ENCODE measurements around the gene FHL2. TPM values are rescaled to one million over a fixed set of nuclear protein-coding genes. Genes with fewer than 3 reads are reported as not detected.

Gene FHL2
- total RNA-seq, 6 experiments from 2014 or later = 4.2 to 36.6 (median 12.0) TPM

GRCh38 chr2:105431367-105432043, 32.7 kb upstream of the FHL2 start:
- no peaks in the 10 kb centered on the region for H3K36me3 ChIP-seq
- peak overlapping the region in 1 of 3 donors; percentile 46 for H3K27ac ChIP-seq
- ATAC-seq = peak; percentile 44 to 76 (median 59)
- WGBS (ENCODE audit: insufficient coverage, low coverage, low lambda C conversion rate, missing lambda C conversion rate) = 40% methylated on average over 4 of the region's 4 CpGs
- H3K4me1 ChIP-seq = peaks cover 0 to 11% (median 0%) of the 10 kb centered on the region in 4 donors
- H3K9me3 ChIP-seq = no peaks in the 10 kb centered on the region
- intact Hi-C loops (cut with DNase I) = no loop called here
- TF ChIP-seq CTCF (IDR thresholded peaks at IDR 0.05) (no peak), POLR2A (IDR thresholded peaks at IDR 0.05) (no peak)
- peak in 2 of 3 donors; percentile 63 to 67 for DNase-seq
- H3K27me3 ChIP-seq = no peaks in the 10 kb centered on the region
- H3K4me3 ChIP-seq = no peak overlapping the region

GRCh38 chr2:105428387-105429018, 29.7 kb upstream of the FHL2 start:
- Histone ChIP-seq H3K27ac (no peak overlapping the region), H3K27me3 (no peaks in the 10 kb centered on the region), H3K36me3 (no peaks in the 10 kb centered on the region), H3K9me3 (no peaks in the 10 kb centered on the region), H3K4me1 (peaks cover 0 to 11% (median 0%) of the 10 kb centered on the region in 4 donors), H3K4me3 (no peak overlapping the region)
- intact Hi-C loops (cut with DNase I) = no loop called here
- DNase-seq (no peak), ATAC-seq (peak in 1 of 4 donors; percentile 29)
- WGBS (ENCODE audit: insufficient coverage, low coverage, low lambda C conversion rate, missing lambda C conversion rate) = 80% methylated on average over 8 of the region's 12 CpGs
- TF ChIP-seq POLR2A (IDR thresholded peaks at IDR 0.05) (no peak), CTCF (IDR thresholded peaks at IDR 0.05) (no peak)

- Histone ChIP-seq H3K4me1 (peaks cover 0 to 3% (median 0%) of the 10 kb centered on the region in 4 donors), H3K9me3 (no peaks in the 10 kb centered on the region), H3K4me3 (no peak overlapping the region), H3K36me3 (no peaks in the 10 kb centered on the region), H3K27me3 (no peaks in the 10 kb centered on the region), H3K27ac (no peak overlapping the region)
- DNase-seq (no peak), ATAC-seq (no peak)
- WGBS (ENCODE audit: insufficient coverage, low coverage, low lambda C conversion rate, missing lambda C conversion rate) = 61% methylated on average over 4 of the region's 4 CpGs
- intact Hi-C loops (cut with DNase I) = no loop called here
- TF ChIP-seq CTCF (IDR thresholded peaks at IDR 0.05) (no peak), POLR2A (IDR thresholded peaks at IDR 0.05) (no peak)
These were observed 28.6 kb upstream of the FHL2 start for GRCh38 chr2:105427485-105427884.

GRCh38 chr2:105426626-105427292, 27.9 kb upstream of the FHL2 start:
- H3K36me3 ChIP-seq = no peaks in the 10 kb centered on the region
- no peak overlapping the region for H3K27ac ChIP-seq
- WGBS (ENCODE audit: insufficient coverage, low coverage, low lambda C conversion rate, missing lambda C conversion rate) = 49% methylated on average over 7 of the region's 9 CpGs
- no peak for DNase-seq
- H3K4me1 ChIP-seq = peaks cover 0 to 2% (median under 1%) of the 10 kb centered on the region in 4 donors
- intact Hi-C loops (cut with DNase I) = no loop called here
- TF ChIP-seq CTCF (IDR thresholded peaks at IDR 0.05) (no peak), POLR2A (IDR thresholded peaks at IDR 0.05) (no peak)
- H3K9me3 ChIP-seq = no peaks in the 10 kb centered on the region
- no peak overlapping the region for H3K4me3 ChIP-seq
- no peaks in the 10 kb centered on the region for H3K27me3 ChIP-seq
- ATAC-seq = no peak

All from right lobe of liver (tissue), 6 donors.